Astrocyte (in vitro differentiated cells and primary cell): ENCODE results near the gene PISD. TPM values are rescaled to one million over a fixed set of nuclear protein-coding genes. Genes with fewer than 3 reads are reported as not detected.

Source experiments
- DNase-seq: peaks from one replicate; pipeline ENCODE4 v3.0.0-alpha.2; 2010; ENCODE audit warnings: low read depth
- FAIRE-seq: peaks from 2 replicates; lab custom pipeline; 2011; peaks lifted over from hg19 to GRCh38; lab: Jason Lieb, UNC
- H2AFZ ChIP-seq: 2 replicates; pipeline ENCODE4 v1.6.0; 2012; ENCODE audit warnings: low read depth, low read length, inconsistent platforms
- H3K27ac ChIP-seq: 2 replicates; pipeline ENCODE4 v1.5.1; 2011; ENCODE audit warnings: low read depth, low read length, inconsistent platforms
- H3K27me3 ChIP-seq: 2 replicates; pipeline ENCODE4 v1.6.0; 2011; ENCODE audit warnings: low read length, inconsistent platforms; ENCODE audit not compliant: insufficient read depth
- H3K36me3 ChIP-seq: 2 replicates; pipeline ENCODE4 v1.5.1; 2011; ENCODE audit warnings: low read length, inconsistent platforms; ENCODE audit not compliant: insufficient read depth
- H3K4me1 ChIP-seq: 2 replicates; pipeline ENCODE4 v1.5.1; 2011; ENCODE audit warnings: low read length, inconsistent platforms; ENCODE audit not compliant: insufficient read depth
- H3K4me2 ChIP-seq: 2 replicates; pipeline ENCODE4 v1.6.0; 2012; ENCODE audit warnings: low read length, inconsistent platforms
- H3K4me3 ChIP-seq: 2 replicates; pipeline ENCODE4 v1.5.1; 2011; ENCODE audit warnings: low read depth, mild to moderate bottlenecking, low read length, inconsistent platforms; ENCODE audit not compliant: insufficient read depth
- H3K79me2 ChIP-seq: 2 replicates; pipeline ENCODE4 v1.6.0; 2012; ENCODE audit warnings: mild to moderate bottlenecking, low read length, inconsistent platforms; ENCODE audit not compliant: insufficient read depth
- H3K9ac ChIP-seq: 2 replicates; pipeline ENCODE4 v1.6.0; 2012; ENCODE audit warnings: mild to moderate bottlenecking, low read length, inconsistent platforms
- H3K9me3 ChIP-seq: 2 replicates; pipeline ENCODE4 v1.5.1; 2012; ENCODE audit warnings: low read depth, mild to moderate bottlenecking, low read length, inconsistent platforms; ENCODE audit not compliant: insufficient read depth
- H4K20me1 ChIP-seq: 2 replicates; pipeline ENCODE4 v1.6.0; 2012; ENCODE audit warnings: low read length, inconsistent platforms; ENCODE audit not compliant: insufficient read depth
- H3K27ac Mint-ChIP-seq: one replicate; pipeline ENCODE4 v1.8.0; 2021; ENCODE audit warnings: mild to moderate bottlenecking, mixed read lengths; ENCODE audit not compliant: unreplicated experiment
- H3K27me3 Mint-ChIP-seq: one replicate; pipeline ENCODE4 v1.8.0; 2021; ENCODE audit warnings: low read depth, mixed read lengths; ENCODE audit not compliant: unreplicated experiment
- H3K36me3 Mint-ChIP-seq: one replicate; pipeline ENCODE4 v1.8.0; 2021; ENCODE audit warnings: low read depth, mixed read lengths; ENCODE audit not compliant: unreplicated experiment
- H3K4me1 Mint-ChIP-seq: one replicate; pipeline ENCODE4 v1.8.0; 2021; ENCODE audit warnings: low read depth, mixed read lengths; ENCODE audit not compliant: unreplicated experiment
- H3K4me3 Mint-ChIP-seq: one replicate; pipeline ENCODE4 v1.8.0; 2021; ENCODE audit warnings: mild to moderate bottlenecking, moderate library complexity, mixed read lengths; ENCODE audit not compliant: unreplicated experiment
- H3K9me3 Mint-ChIP-seq: one replicate; pipeline ENCODE4 v1.8.0; 2021; ENCODE audit warnings: mild to moderate bottlenecking, mixed read lengths; ENCODE audit not compliant: unreplicated experiment
- EZH2 ChIP-seq: IDR thresholded peaks from 2 replicates; pipeline ENCODE4 v1.6.1; 2012; ENCODE audit warnings: mild to moderate bottlenecking, low read length, inconsistent platforms; ENCODE audit not compliant: insufficient read depth
- total RNA-seq: library from RNA; stranded (reverse); gene quantifications from 2 replicates; pipeline ENCODE4 v1.2.1, GENCODE V29; 2021
- TF ChIP-seq, protein P1 (sequence below): IDR thresholded peaks from 2 replicates; pipeline ENCODE4 v1.5.1; 2011; ENCODE audit warnings: low read depth, mild to moderate bottlenecking, inconsistent platforms, low read length, moderate library complexity; ENCODE audit not compliant: insufficient read depth

The PISD gene
- total RNA-seq, 1 donor from 2014 or later: 43.2 TPM

GRCh38 chr22:31575190-31575589 is 86.8 kb downstream of the PISD start:
- Histone ChIP-seq H3K27ac (no peak overlapping the region), H3K27me3 (no peaks in the 10 kb centered on the region), H3K9me3 (no peaks in the 10 kb centered on the region), H3K9ac (no peak overlapping the region), H2AFZ (no peak overlapping the region), H4K20me1 (no peaks in the 10 kb centered on the region), H3K4me1 (no peaks in the 10 kb centered on the region), H3K36me3 (no peaks in the 10 kb centered on the region), H3K4me3 (no peak overlapping the region), H3K79me2 (no peaks in the 10 kb centered on the region), H3K4me2 (no peak overlapping the region)
- peaks cover 11% of the 10 kb centered on the region for H3K36me3 Mint-ChIP-seq
- peaks cover 2% of the 10 kb centered on the region for H3K27me3 Mint-ChIP-seq
- H3K27ac Mint-ChIP-seq: no peak overlapping the region
- FAIRE-seq (no peak), DNase-seq (no peak)
- H3K9me3 Mint-ChIP-seq: no peaks in the 10 kb centered on the region
- no peaks in the 10 kb centered on the region for H3K4me1 Mint-ChIP-seq
- TF ChIP-seq, protein P1, sequence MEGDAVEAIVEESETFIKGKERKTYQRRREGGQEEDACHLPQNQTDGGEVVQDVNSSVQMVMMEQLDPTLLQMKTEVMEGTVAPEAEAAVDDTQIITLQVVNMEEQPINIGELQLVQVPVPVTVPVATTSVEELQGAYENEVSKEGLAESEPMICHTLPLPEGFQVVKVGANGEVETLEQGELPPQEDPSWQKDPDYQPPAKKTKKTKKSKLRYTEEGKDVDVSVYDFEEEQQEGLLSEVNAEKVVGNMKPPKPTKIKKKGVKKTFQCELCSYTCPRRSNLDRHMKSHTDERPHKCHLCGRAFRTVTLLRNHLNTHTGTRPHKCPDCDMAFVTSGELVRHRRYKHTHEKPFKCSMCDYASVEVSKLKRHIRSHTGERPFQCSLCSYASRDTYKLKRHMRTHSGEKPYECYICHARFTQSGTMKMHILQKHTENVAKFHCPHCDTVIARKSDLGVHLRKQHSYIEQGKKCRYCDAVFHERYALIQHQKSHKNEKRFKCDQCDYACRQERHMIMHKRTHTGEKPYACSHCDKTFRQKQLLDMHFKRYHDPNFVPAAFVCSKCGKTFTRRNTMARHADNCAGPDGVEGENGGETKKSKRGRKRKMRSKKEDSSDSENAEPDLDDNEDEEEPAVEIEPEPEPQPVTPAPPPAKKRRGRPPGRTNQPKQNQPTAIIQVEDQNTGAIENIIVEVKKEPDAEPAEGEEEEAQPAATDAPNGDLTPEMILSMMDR: no peak
- no peak for TF ChIP-seq EZH2
- no peak overlapping the region for H3K4me3 Mint-ChIP-seq

DNA sequence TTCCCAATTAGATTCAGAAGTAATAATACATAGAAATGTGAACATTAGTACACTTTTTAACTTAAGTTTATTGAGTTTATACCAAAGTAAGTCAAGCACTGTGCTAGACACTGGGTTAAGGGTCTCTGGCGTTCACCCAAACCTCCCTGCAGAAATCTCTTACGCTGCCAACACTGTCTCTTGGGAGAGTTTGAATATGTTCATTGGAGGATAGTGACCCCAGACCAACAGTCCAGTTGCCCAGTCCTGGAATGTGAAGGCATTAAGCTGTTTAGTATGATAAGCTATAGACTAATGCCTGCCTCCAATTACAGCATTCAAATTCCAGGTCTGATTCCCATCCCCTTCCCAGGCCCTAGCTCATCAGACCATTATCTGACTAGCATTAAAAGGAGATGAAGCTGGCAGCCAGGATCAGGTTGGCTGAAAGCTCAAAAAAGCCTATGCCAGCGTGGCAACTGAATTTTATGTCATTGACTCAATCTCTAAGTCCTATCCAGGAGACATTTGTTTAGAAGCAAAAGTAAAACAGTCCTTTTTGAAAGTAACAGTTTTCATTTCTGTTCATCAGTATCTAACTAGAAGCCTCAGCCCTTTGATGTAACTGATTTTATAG is 87.9 kb downstream of the PISD start:
- H3K27ac Mint-ChIP-seq: no peak overlapping the region
- DNase-seq: no peak
- H3K27ac ChIP-seq: no peak overlapping the region

GRCh38 chr22:31572939-31573338 is 89.1 kb downstream of the PISD start:
- Histone ChIP-seq H3K27ac (no peak overlapping the region), H3K27me3 (no peaks in the 10 kb centered on the region), H3K9ac (no peak overlapping the region), H3K4me2 (no peak overlapping the region), H2AFZ (no peak overlapping the region), H3K4me3 (no peak overlapping the region), H3K9me3 (no peaks in the 10 kb centered on the region), H4K20me1 (no peaks in the 10 kb centered on the region), H3K36me3 (no peaks in the 10 kb centered on the region), H3K79me2 (no peaks in the 10 kb centered on the region), H3K4me1 (no peaks in the 10 kb centered on the region)
- peaks cover 2% of the 10 kb centered on the region for H3K27me3 Mint-ChIP-seq
- H3K4me3 Mint-ChIP-seq: no peak overlapping the region
- DNase-seq: no peak
- TF ChIP-seq, protein P1: no peak
- no peak for TF ChIP-seq EZH2
- no peak overlapping the region for H3K27ac Mint-ChIP-seq
- peaks cover 8% of the 10 kb centered on the region for H3K36me3 Mint-ChIP-seq
- H3K9me3 Mint-ChIP-seq: no peaks in the 10 kb centered on the region
- FAIRE-seq: no peak
- H3K4me1 Mint-ChIP-seq: no peaks in the 10 kb centered on the region

More for the DNA sequence above, 87.9 kb downstream of the PISD start:
- Mint-ChIP-seq H3K36me3 (peaks cover 8% of the 10 kb centered on the region), H3K4me3 (no peak overlapping the region), H3K27me3 (peaks cover 2% of the 10 kb centered on the region), H3K4me1 (no peaks in the 10 kb centered on the region), H3K9me3 (no peaks in the 10 kb centered on the region)
- Histone ChIP-seq H3K4me1 (no peaks in the 10 kb centered on the region), H3K4me3 (no peak overlapping the region), H3K9me3 (no peaks in the 10 kb centered on the region), H3K4me2 (no peak overlapping the region), H4K20me1 (no peaks in the 10 kb centered on the region), H3K9ac (no peak overlapping the region), H3K36me3 (no peaks in the 10 kb centered on the region), H3K79me2 (no peaks in the 10 kb centered on the region), H2AFZ (no peak overlapping the region), H3K27me3 (no peaks in the 10 kb centered on the region)
- FAIRE-seq: no peak
- no peak for TF ChIP-seq EZH2
- TF ChIP-seq, protein P1: no peak
